MM.1S (cell line): Measurements from ENCODE around the gene SRRD.

ENCODE experiments used
- DNase-seq: peaks from one replicate; pipeline ENCODE4 v3.0.0-alpha.2; 2015
- H2AFZ ChIP-seq: fragments of 300-600 bp; sonication (generic); 2 replicates; pipeline ENCODE4 v1.6.0; 2016; ENCODE audit warnings: antibody characterized with exemption, low read length
- H3F3A ChIP-seq: fragments of 300-600 bp; sonication (generic); 2 replicates; pipeline ENCODE4 v1.6.1; 2016; ENCODE audit warnings: mild to moderate bottlenecking, antibody characterized with exemption, low read length, moderate library complexity, mixed read lengths; ENCODE audit not compliant: insufficient read depth
- H3K27ac ChIP-seq: fragments of 300-600 bp; sonication (generic); 2 replicates; pipeline ENCODE4 v1.5.1; 2016; ENCODE audit warnings: mild to moderate bottlenecking, low read length
- H3K27me3 ChIP-seq: fragments of 300-600 bp; sonication (generic); replicated peaks from 2 replicates; pipeline ENCODE4 v1.6.0; 2016; ENCODE audit warnings: low read length; ENCODE audit not compliant: insufficient read depth
- H3K36me3 ChIP-seq: fragments of 300-600 bp; sonication (generic); replicated peaks from 2 replicates; pipeline ENCODE4 v1.6.1; 2016; ENCODE audit warnings: mild to moderate bottlenecking, low read length, mixed read lengths; ENCODE audit not compliant: insufficient read depth
- H3K4me1 ChIP-seq: fragments of 300-600 bp; sonication (generic); 2 replicates; pipeline ENCODE4 v1.6.1; 2016; ENCODE audit warnings: low read length, mixed read lengths
- H3K4me2 ChIP-seq: fragments of 300-600 bp; sonication (generic); 2 replicates; pipeline ENCODE4 v1.6.0; 2016; ENCODE audit warnings: low read depth, low read length
- H3K4me3 ChIP-seq: fragments of 300-600 bp; sonication (generic); 2 replicates; pipeline ENCODE4 v1.5.1; 2016; ENCODE audit warnings: low read length, mixed read lengths
- H3K79me2 ChIP-seq: fragments of 300-600 bp; sonication (generic); 2 replicates; pipeline ENCODE4 v1.6.1; 2016; ENCODE audit warnings: mixed run types, low read length, mixed read lengths
- H3K9ac ChIP-seq: fragments of 300-600 bp; sonication (generic); 2 replicates; pipeline ENCODE4 v1.6.1; 2016; ENCODE audit warnings: low read length, mixed read lengths
- H3K9me2 ChIP-seq: fragments of 300-600 bp; sonication (generic); replicated peaks from 2 replicates; pipeline ENCODE4 v1.6.1; 2016; ENCODE audit warnings: mild to moderate bottlenecking, low read length, mixed read lengths; ENCODE audit not compliant: insufficient read depth
- H3K9me3 ChIP-seq: fragments of 300-600 bp; sonication (generic); replicated peaks from 2 replicates; pipeline ENCODE4 v1.6.1; 2016; ENCODE audit warnings: mild to moderate bottlenecking, low read length, mixed read lengths; ENCODE audit not compliant: insufficient read depth
- H4K20me1 ChIP-seq: fragments of 300-600 bp; sonication (generic); 2 replicates; pipeline ENCODE4 v1.6.1; 2016; ENCODE audit warnings: mild to moderate bottlenecking, low read length, moderate library complexity, mixed read lengths; ENCODE audit not compliant: insufficient read depth
- EZH2 ChIP-seq: fragments of 300-600 bp; sonication (generic); optimal IDR thresholded peaks from 2 replicates; pipeline ENCODE3; 2017; ENCODE audit warnings: low read depth, mild to moderate bottlenecking, antibody characterized with exemption, low read length, mixed read lengths
- EZH2phosphoT487 ChIP-seq: fragments of 300-600 bp; sonication (generic); IDR thresholded peaks from 2 replicates; pipeline ENCODE4 v1.6.1; 2018; ENCODE audit warnings: antibody characterized with exemption, low read length
- TF ChIP-seq, protein P1 (sequence below): fragments of 300-600 bp; sonication (generic); IDR thresholded peaks from 2 replicates; pipeline ENCODE4 v1.5.1; 2016; ENCODE audit warnings: antibody characterized with exemption, low read length, mixed read lengths

The SRRD gene

DNA sequence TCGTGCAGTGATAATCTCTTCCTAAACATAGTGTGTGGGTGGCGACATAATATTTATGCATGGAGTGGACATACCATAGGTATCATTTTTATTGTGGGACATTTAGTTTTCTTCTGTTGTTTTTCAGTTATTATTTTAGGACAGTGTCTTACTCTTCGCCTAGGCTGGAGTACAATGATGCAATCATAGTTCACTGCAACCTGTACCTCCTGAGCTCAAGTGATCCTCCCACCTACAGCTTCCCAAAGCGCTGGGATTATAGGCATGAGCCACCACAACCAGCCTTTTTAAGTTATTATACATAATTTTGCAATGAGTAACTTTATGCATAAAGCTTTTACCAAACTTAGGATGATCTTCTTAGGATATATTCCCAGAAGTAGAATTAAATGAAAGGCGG, 2.7 kb downstream of the SRRD start:
- H3K4me2 ChIP-seq: no peak overlapping the region
- H2AFZ ChIP-seq: no peak overlapping the region
- TF ChIP-seq, protein P1, sequence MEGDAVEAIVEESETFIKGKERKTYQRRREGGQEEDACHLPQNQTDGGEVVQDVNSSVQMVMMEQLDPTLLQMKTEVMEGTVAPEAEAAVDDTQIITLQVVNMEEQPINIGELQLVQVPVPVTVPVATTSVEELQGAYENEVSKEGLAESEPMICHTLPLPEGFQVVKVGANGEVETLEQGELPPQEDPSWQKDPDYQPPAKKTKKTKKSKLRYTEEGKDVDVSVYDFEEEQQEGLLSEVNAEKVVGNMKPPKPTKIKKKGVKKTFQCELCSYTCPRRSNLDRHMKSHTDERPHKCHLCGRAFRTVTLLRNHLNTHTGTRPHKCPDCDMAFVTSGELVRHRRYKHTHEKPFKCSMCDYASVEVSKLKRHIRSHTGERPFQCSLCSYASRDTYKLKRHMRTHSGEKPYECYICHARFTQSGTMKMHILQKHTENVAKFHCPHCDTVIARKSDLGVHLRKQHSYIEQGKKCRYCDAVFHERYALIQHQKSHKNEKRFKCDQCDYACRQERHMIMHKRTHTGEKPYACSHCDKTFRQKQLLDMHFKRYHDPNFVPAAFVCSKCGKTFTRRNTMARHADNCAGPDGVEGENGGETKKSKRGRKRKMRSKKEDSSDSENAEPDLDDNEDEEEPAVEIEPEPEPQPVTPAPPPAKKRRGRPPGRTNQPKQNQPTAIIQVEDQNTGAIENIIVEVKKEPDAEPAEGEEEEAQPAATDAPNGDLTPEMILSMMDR: no peak
- TF ChIP-seq EZH2phosphoT487 (no peak), EZH2 (no peak)
- peaks cover 56% of the 10 kb centered on the region for H3K79me2 ChIP-seq
- no peak for DNase-seq
- H3K4me3 ChIP-seq: no peak overlapping the region
- no peak overlapping the region for H3K27ac ChIP-seq
- peaks cover 29% of the 10 kb centered on the region for H3K4me1 ChIP-seq
- no peaks in the 10 kb centered on the region for H3K27me3 ChIP-seq
- no peak overlapping the region for H3K9ac ChIP-seq
- peaks cover 22% of the 10 kb centered on the region for H3F3A ChIP-seq
- no peaks in the 10 kb centered on the region for H3K9me3 ChIP-seq
- no peaks in the 10 kb centered on the region for H3K9me2 ChIP-seq
- H3K36me3 ChIP-seq: peaks cover 2% of the 10 kb centered on the region; the same call in 1 of the 2 replicates
- H4K20me1 ChIP-seq: no peaks in the 10 kb centered on the region

DNA sequence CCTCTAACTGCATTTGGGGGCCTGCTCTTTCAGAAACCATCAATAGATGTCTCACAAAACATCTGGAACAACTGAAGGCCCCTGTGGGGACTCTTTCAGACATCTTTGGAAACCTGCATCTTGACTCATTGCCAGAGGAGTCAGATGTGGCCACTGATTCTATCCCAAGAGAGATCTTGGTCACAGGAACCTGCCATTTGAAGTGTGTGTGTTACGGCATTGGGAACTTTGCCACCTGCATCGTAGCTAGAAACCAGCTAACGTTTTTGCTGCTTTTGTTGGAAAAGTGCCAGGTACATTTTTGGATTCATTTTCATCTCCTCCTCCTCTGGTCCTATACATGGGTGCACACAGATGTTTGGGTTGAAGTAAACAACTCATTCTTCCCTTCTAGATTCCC, 4.3 kb downstream of the SRRD start:
- no peak overlapping the region for H3K4me3 ChIP-seq
- no peaks in the 10 kb centered on the region for H3K27me3 ChIP-seq
- no peak overlapping the region for H3K9ac ChIP-seq
- DNase-seq: no peak
- peaks cover 2% of the 10 kb centered on the region; the same call in 1 of the 2 replicates for H3K36me3 ChIP-seq
- H2AFZ ChIP-seq: no peak overlapping the region
- H3K9me2 ChIP-seq: no peaks in the 10 kb centered on the region
- H3K9me3 ChIP-seq: no peaks in the 10 kb centered on the region
- peaks cover 16% of the 10 kb centered on the region for H3F3A ChIP-seq
- peaks cover 55% of the 10 kb centered on the region for H3K79me2 ChIP-seq
- H3K4me1 ChIP-seq: peaks cover 12% of the 10 kb centered on the region; the same call in 1 of the 2 replicates
- no peaks in the 10 kb centered on the region for H4K20me1 ChIP-seq
- TF ChIP-seq EZH2 (no peak), EZH2phosphoT487 (no peak)
- TF ChIP-seq, protein P1: no peak
- no peak overlapping the region for H3K4me2 ChIP-seq
- no peak overlapping the region for H3K27ac ChIP-seq

DNA sequence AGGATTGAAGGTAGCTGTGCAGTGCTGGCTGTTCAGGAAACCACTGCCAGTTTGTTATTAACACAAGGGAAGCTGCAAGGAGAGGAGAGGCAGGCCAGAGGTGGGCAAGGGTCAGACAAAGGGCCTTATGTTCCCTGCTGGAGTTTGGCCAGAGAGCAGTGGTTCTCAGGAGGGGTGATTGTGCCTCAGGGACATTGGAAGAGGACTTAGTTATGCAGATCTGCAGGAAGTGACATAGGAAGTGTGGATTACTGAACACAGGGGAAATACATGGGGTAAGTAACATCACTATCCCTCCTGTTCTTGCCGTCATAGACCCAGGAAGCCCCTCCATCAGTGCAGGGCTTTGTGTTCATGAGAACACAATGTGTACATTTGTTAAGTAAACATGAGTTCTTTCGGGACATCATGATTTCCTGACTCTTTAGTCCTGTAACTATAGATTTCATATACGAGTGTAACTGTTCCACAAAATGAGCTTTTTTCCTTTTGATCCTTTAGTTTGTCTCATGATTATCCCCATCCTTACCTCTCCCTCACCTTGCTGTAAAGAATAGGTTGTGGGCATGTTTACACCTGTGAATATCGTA, 5.9 kb downstream of the SRRD start:
- H3F3A ChIP-seq: peaks cover 9% of the 10 kb centered on the region
- H3K9me2 ChIP-seq: no peaks in the 10 kb centered on the region
- TF ChIP-seq EZH2 (no peak), EZH2phosphoT487 (no peak)
- TF ChIP-seq, protein P1: no peak
- H2AFZ ChIP-seq: no peak overlapping the region
- H3K36me3 ChIP-seq: peaks cover 11% of the 10 kb centered on the region
- no peaks in the 10 kb centered on the region for H3K9me3 ChIP-seq
- H3K27ac ChIP-seq: no peak overlapping the region
- no peak overlapping the region for H3K4me3 ChIP-seq
- peaks cover 12% of the 10 kb centered on the region; the same call in 1 of the 2 replicates for H3K4me1 ChIP-seq
- no peak overlapping the region for H3K4me2 ChIP-seq
- DNase-seq: no peak
- peaks cover 54% of the 10 kb centered on the region for H3K79me2 ChIP-seq
- no peak overlapping the region for H3K9ac ChIP-seq
- no peaks in the 10 kb centered on the region for H3K27me3 ChIP-seq
- H4K20me1 ChIP-seq: no peaks in the 10 kb centered on the region
